Neuronal stem cell (in vitro differentiated cells): ENCODE results near the gene COL15A1.
A peak's percentile ranks its signal among the peaks of the same experiment; 100 is the strongest.

ENCODE experiments used
- DNase-seq: peaks from one replicate; pipeline ENCODE4 v3.0.0-alpha.2; 2013; ENCODE audit warnings: low spot score
- H2AFZ ChIP-seq: one replicate; pipeline ENCODE4 v1.6.1; 2013; ENCODE audit warnings: mild to moderate bottlenecking, low read length, inconsistent platforms
- H2AK5ac ChIP-seq: 2 replicates; pipeline ENCODE4 v1.6.1; 2013; ENCODE audit warnings: low read depth, mild to moderate bottlenecking, inconsistent platforms, low read length, moderate library complexity, mixed read lengths
- H2BK120ac ChIP-seq: 2 replicates; pipeline ENCODE4 v1.6.1; 2013; ENCODE audit warnings: low read depth, mild to moderate bottlenecking, inconsistent platforms, low read length, moderate library complexity, mixed read lengths
- H2BK12ac ChIP-seq: one replicate; pipeline ENCODE4 v1.6.1; 2013; ENCODE audit warnings: low read length, inconsistent platforms
- H2BK15ac ChIP-seq: 2 replicates; pipeline ENCODE4 v1.6.1; 2013; ENCODE audit warnings: mild to moderate bottlenecking, low read length, inconsistent platforms, mixed read lengths
- H2BK5ac ChIP-seq: one replicate; pipeline ENCODE4 v1.6.1; 2013; ENCODE audit warnings: inconsistent platforms, mild to moderate bottlenecking, low read length, moderate library complexity
- H3K14ac ChIP-seq: one replicate; pipeline ENCODE4 v1.6.1; 2013; ENCODE audit warnings: low read length, inconsistent platforms
- H3K18ac ChIP-seq: 2 replicates; pipeline ENCODE4 v1.6.1; 2013; ENCODE audit warnings: low read length, inconsistent platforms
- H3K23ac ChIP-seq: 2 replicates; pipeline ENCODE4 v1.6.1; 2013; ENCODE audit warnings: low read depth, mild to moderate bottlenecking, mixed read lengths, low read length, inconsistent platforms; ENCODE audit not compliant: poor library complexity
- H3K27ac ChIP-seq: replicated peaks from 3 replicates; pipeline ENCODE4 v1.5.1; 2013; ENCODE audit warnings: low read length, inconsistent platforms
- H3K27me3 ChIP-seq, 3 experiments: 2 replicates each; pipeline ENCODE4 v1.6.1; 2013; ENCODE audit warnings: low read length in 3 of 3, mild to moderate bottlenecking in 2 of 3, inconsistent platforms in 1 of 3, low read depth in 1 of 3, mixed read lengths in 1 of 3, moderate library complexity in 1 of 3; ENCODE audit not compliant: control insufficient read depth in 3 of 3, insufficient read depth in 3 of 3
- H3K36me3 ChIP-seq, 2 donors: replicated peaks in 1 of 2; 2 replicates each; pipeline ENCODE4 v1.6.1; 2013; ENCODE audit warnings: low read length in 2 of 2; ENCODE audit not compliant: control insufficient read depth in 2 of 2, insufficient read depth in 2 of 2
- H3K4ac ChIP-seq: 2 replicates; pipeline ENCODE4 v1.6.1; 2013; ENCODE audit warnings: inconsistent platforms, mild to moderate bottlenecking, low read length, moderate library complexity
- H3K4me1 ChIP-seq, 2 donors: 1 replicate in 1 of 2; 2 replicates in 1 of 2; pipeline ENCODE4 v1.6.1; 2013; ENCODE audit warnings: low read length in 2 of 2, low read depth in 1 of 2; ENCODE audit not compliant: control insufficient read depth in 2 of 2, insufficient read depth in 1 of 2
- H3K4me2 ChIP-seq: one replicate; pipeline ENCODE4 v1.6.1; 2013; ENCODE audit warnings: mild to moderate bottlenecking, low read length, inconsistent platforms; ENCODE audit not compliant: insufficient read depth, poor library complexity, severe bottlenecking
- H3K4me3 ChIP-seq, 2 donors: 2 replicates each; pipeline ENCODE4 v1.5.1; 2013; ENCODE audit warnings: low read length in 2 of 2, mild to moderate bottlenecking in 2 of 2, inconsistent platforms in 1 of 2, moderate library complexity in 1 of 2
- H3K79me1 ChIP-seq: one replicate; pipeline ENCODE4 v1.6.1; 2013; ENCODE audit warnings: low read depth, mild to moderate bottlenecking, inconsistent platforms, low read length, moderate library complexity
- H3K9ac ChIP-seq: one replicate; pipeline ENCODE4 v1.6.1; 2013; ENCODE audit warnings: mild to moderate bottlenecking, low read depth, low read length, inconsistent platforms; ENCODE audit not compliant: poor library complexity
- H3K9me3 ChIP-seq, 2 donors: replicated peaks in 1 of 2; 2 replicates each; pipeline versions ENCODE3 to v1.6.1; 2013; ENCODE audit warnings: low read length in 2 of 2, mild to moderate bottlenecking in 2 of 2, inconsistent platforms in 1 of 2, low read depth in 1 of 2, mixed read lengths in 1 of 2, moderate library complexity in 1 of 2; ENCODE audit not compliant: control insufficient read depth in 2 of 2, insufficient read depth in 1 of 2
- H4K8ac ChIP-seq: one replicate; pipeline ENCODE4 v1.6.1; 2013; ENCODE audit warnings: low read depth, mild to moderate bottlenecking, inconsistent platforms, low read length, moderate library complexity
- H4K91ac ChIP-seq: one replicate; pipeline ENCODE4 v1.6.1; 2013; ENCODE audit warnings: low read length, low read depth, mild to moderate bottlenecking, inconsistent platforms; ENCODE audit not compliant: poor library complexity
- WGBS, 2 donors: extraction: QIAGEN DNeasy Blood & Tissue Kit; methylation state at CpG; one replicate each; pipeline ENCODE4 v1.1.7; 2013; ENCODE audit warnings: missing lambda C conversion rate in 2 of 2, mixed read lengths in 1 of 2; ENCODE audit not compliant: insufficient read length in 2 of 2, insufficient replicate concordance in 1 of 2; ENCODE audit errors: extremely low coverage in 2 of 2; 5-methylcytosine and 5-hydroxymethylcytosine counted together

Gene COL15A1

DNA sequence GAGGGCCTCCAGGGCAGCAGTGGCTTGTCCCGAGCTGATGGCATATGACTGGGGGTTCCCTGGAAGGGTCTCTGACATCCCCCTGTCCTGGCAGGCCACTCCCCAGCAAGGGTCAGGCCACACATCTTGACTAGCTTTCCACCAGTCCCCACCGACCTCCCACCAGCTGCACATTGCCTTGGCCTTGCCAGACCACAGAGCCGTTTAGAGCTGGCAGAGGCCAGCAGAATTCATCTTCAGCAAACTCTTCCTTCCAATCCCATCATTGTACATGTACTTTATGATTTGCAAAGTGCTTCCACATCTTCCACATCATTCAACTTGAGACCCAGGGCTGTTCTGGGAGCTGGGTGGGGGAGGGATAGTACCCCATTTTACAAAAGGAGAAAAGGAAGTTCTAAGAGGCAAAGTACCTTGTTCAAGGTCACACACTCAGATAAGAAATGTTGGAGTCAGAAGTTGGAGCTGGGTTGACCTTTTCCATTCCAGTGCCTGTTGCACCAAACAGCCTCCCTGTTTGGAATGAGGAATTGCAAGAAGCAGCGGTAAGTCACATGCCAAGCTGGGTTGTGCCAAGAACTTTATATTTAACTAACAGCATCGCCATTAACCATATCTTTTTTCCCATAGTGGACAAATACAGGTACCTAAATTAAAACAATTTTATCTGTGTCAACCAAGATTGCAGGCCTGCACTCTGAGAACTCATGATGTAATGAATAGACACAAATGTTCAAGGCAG lies 25.8 kb upstream of the COL15A1 start:
- no peak overlapping the region for H2BK120ac ChIP-seq
- H2BK15ac ChIP-seq: no peak overlapping the region
- H2AK5ac ChIP-seq: no peak overlapping the region
- no peak overlapping the region for H4K8ac ChIP-seq
- no peak for DNase-seq
- no peak overlapping the region for H2BK12ac ChIP-seq
- no peak overlapping the region for H3K23ac ChIP-seq
- no peaks in the 10 kb centered on the region for H3K79me1 ChIP-seq
- no peak overlapping the region for H2AFZ ChIP-seq
- H3K4me2 ChIP-seq: no peak overlapping the region
- no peaks in the 10 kb centered on the region for H3K36me3 ChIP-seq
- H3K4me1 ChIP-seq: peaks cover 0 to 10% of the 10 kb centered on the region in 2 donors
- H3K4me3 ChIP-seq: no peak overlapping the region
- H4K91ac ChIP-seq: no peak overlapping the region
- no peaks in the 10 kb centered on the region for H3K9me3 ChIP-seq
- H3K9ac ChIP-seq: no peak overlapping the region
- no CpG with 5 or more reads among the region's 5 CpGs for WGBS, 2 donors
- no peak overlapping the region for H3K14ac ChIP-seq
- no peak overlapping the region for H3K18ac ChIP-seq
- H3K4ac ChIP-seq: no peak overlapping the region
- H3K27ac ChIP-seq: no peak overlapping the region
- H2BK5ac ChIP-seq: no peak overlapping the region
- peaks cover 0 to 8% (median 0%) of the 10 kb centered on the region in 3 experiments for H3K27me3 ChIP-seq

DNA sequence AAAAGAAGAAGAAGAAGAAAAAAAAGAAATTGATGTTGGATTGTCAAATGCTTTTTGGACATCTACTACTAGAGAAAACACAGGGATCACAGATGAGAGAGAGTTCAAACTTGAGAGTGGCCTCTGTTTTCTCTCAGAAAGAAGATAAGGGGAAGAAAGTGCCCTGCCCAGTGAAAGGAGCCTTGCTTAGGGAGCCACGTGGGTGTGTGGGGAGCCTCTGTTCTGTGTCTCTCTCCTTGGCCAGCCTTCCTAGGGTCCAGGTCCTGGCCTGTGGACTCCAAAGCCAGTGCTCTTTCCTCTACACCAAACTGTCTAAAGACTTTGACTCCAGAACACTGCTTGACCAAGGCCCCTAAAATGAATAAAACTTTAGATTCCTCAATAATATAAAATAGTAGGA lies 22.0 kb upstream of the COL15A1 start:
- Histone ChIP-seq H3K4me1 (peaks cover 0 to 16% of the 10 kb centered on the region in 2 donors), H2BK5ac (no peak overlapping the region), H3K9ac (no peak overlapping the region), H3K14ac (no peak overlapping the region), H3K4me3 (no peak overlapping the region), H3K79me1 (no peaks in the 10 kb centered on the region), H2BK12ac (no peak overlapping the region), H3K4ac (no peak overlapping the region), H3K27me3 (peaks cover 0 to 13% (median 0%) of the 10 kb centered on the region in 3 experiments), H2AFZ (no peak overlapping the region), H3K18ac (no peak overlapping the region), H2BK120ac (no peak overlapping the region), H4K8ac (no peak overlapping the region), H2AK5ac (no peak overlapping the region), H2BK15ac (no peak overlapping the region), H4K91ac (no peak overlapping the region), H3K9me3 (no peaks in the 10 kb centered on the region), H3K4me2 (no peak overlapping the region), H3K27ac (no peak overlapping the region), H3K36me3 (no peaks in the 10 kb centered on the region), H3K23ac (no peak overlapping the region)
- DNase-seq: no peak
- WGBS, 2 donors: no CpG with 5 or more reads among the region's 1 CpG

DNA sequence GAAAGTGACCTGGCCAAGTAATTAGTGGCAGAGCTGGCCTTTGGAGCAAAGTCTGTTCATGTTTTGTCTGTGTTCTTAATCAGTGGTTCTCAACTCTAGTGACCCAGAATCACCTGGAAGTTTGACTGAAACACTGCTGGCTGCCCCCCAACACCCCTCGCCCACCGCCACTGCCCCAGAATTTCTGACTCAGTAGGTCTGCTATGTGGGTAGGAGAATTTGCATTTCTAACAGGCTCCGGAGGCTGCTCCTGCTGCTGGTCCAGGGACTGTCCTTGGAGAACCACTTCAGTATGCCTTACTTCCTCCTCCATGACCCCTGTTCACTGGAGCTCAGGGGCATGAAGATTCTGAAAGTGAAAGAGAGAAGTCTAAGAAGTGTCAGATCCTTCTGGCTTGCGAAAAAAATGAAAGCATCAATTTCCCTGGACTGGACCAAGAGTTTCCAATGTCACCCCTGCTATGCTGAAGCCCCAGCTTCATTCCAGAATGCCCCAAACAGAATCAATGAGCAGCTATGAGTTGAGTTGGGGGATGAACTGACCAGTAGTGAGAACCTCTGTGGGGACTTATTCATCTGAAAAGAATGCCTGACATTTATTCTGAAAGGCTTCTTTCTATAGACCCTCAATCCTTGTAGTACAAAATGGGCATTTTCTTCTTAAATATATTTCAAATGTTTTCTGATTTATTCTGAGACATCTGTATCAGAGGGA lies 20.8 kb upstream of the COL15A1 start:
- Histone ChIP-seq H3K27ac (no peak overlapping the region), H3K4me3 (no peak overlapping the region)

DNA sequence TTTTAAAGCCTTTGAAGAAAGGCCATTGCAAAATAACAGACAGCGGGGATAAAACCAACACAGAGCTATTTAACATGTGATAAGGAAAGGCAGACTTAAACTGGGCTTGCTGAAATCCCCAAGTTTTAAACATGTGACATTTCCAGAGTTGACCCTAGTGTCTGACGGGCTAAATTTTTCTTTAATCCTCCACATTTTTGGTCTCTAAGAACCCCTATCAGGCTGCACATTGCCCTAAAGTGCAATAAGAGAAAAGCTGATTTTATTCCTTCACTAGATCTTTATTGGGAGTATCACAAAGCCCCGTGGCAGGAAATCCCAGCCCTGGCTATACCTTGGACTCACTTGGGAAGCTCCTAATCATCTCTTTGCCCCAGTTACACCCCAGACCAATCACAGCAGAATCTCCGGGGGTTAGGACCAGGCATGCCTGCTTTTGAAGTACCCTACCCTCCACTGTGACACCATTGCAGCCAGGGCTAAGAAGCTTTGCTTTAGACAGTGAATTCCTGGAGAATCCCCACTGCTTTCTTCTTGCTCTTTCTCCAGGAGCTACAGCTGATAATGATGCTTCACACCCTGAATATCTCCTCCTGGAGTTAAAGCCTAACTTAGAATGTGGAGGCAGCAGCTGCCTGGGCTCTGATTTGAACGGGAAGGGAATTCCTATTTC lies 20.1 kb upstream of the COL15A1 start:
- Histone ChIP-seq H3K36me3 (no peaks in the 10 kb centered on the region), H2BK5ac (no peak overlapping the region), H3K4me1 (peaks cover 0 to 14% of the 10 kb centered on the region in 2 donors), H3K23ac (peak overlapping the region; percentile 40), H3K4ac (no peak overlapping the region), H3K4me3 (no peak overlapping the region), H2BK15ac (no peak overlapping the region), H3K9ac (no peak overlapping the region), H3K14ac (no peak overlapping the region), H2BK120ac (no peak overlapping the region), H3K9me3 (no peaks in the 10 kb centered on the region), H4K8ac (no peak overlapping the region), H3K4me2 (no peak overlapping the region), H2BK12ac (no peak overlapping the region), H3K79me1 (no peaks in the 10 kb centered on the region), H2AK5ac (no peak overlapping the region), H3K27me3 (peaks cover 0 to 13% (median 0%) of the 10 kb centered on the region in 3 experiments), H4K91ac (no peak overlapping the region), H2AFZ (no peak overlapping the region), H3K18ac (peak overlapping the region; percentile 18), H3K27ac (peak overlapping the region; percentile 27)
- no CpG with 5 or more reads among the region's 5 CpGs for WGBS, 2 donors
- DNase-seq: no peak

More for the DNA sequence above, 20.8 kb upstream of the COL15A1 start:
- Histone ChIP-seq H3K14ac (no peak overlapping the region), H2AFZ (no peak overlapping the region), H2BK12ac (no peak overlapping the region), H3K36me3 (no peaks in the 10 kb centered on the region), H3K4ac (no peak overlapping the region), H3K27me3 (peaks cover 0 to 13% (median 0%) of the 10 kb centered on the region in 3 experiments), H2BK5ac (no peak overlapping the region), H4K91ac (no peak overlapping the region), H4K8ac (no peak overlapping the region), H3K9me3 (no peaks in the 10 kb centered on the region), H3K4me1 (peaks cover 0 to 14% of the 10 kb centered on the region in 2 donors), H2BK120ac (no peak overlapping the region), H2AK5ac (no peak overlapping the region), H3K18ac (no peak overlapping the region), H3K4me2 (no peak overlapping the region), H3K9ac (no peak overlapping the region), H3K79me1 (no peaks in the 10 kb centered on the region), H2BK15ac (no peak overlapping the region), H3K23ac (no peak overlapping the region)
- WGBS, 2 donors: no CpG with 5 or more reads among the region's 4 CpGs
- DNase-seq: no peak
